Inflammatory macrophage (primary cell): ENCODE results near the gene MAGEC3.
"Not testable (repeated sequence)": the region's sequence is repeated elsewhere in the genome, so short reads cannot be mapped to it uniquely, and the experiment has no call there.

Experiments used
- DNase-seq, 2 donors: peaks; one replicate each; pipeline ENCODE4 v3.0.0-alpha.2; 2020 to 2022
- total RNA-seq, 18 experiments: gene quantifications; one replicate each; lab custom pipeline; 2026; ENCODE audit warnings: mixed read lengths in 6 of 18, inconsistent platforms in 2 of 18; lab: John Stamatoyannopoulos, UW

MAGEC3 gene
- total RNA-seq = 0 to 0.04 (median 0) reads per million in 18 experiments

GRCh38 chrX:141838016-141838415 lies at the start of gene MAGEC3:
Gene MAGEC3 (plus strand): TSS chrX:141838316. CDS start chrX:141838316, 0 bp downstream.
- DNase-seq = no peak

- no peak for DNase-seq
These were observed 46.3 kb upstream of the MAGEC3 start for GRCh38 chrX:141791856-141792255.

GRCh38 chrX:141811438-141811837 lies 26.7 kb upstream of the MAGEC3 start:
- no peak for DNase-seq

- no peak for DNase-seq
These were observed 23.8 kb upstream of the MAGEC3 start for GRCh38 chrX:141814213-141814857.

GRCh38 chrX:141815904-141816303 lies 22.2 kb upstream of the MAGEC3 start:
- no peak for DNase-seq

- DNase-seq = no peak
These were observed 5.9 kb upstream of the MAGEC3 start for GRCh38 chrX:141832247-141832646.

GRCh38 chrX:141839856-141840255 lies 1.7 kb downstream of the MAGEC3 start:
- no peak for DNase-seq

- no peak for DNase-seq
These were observed 19.4 kb downstream of the MAGEC3 start for GRCh38 chrX:141857479-141857878.

- DNase-seq = no peak
These were observed 41.5 kb downstream of the MAGEC3 start for GRCh38 chrX:141879616-141880015.

GRCh38 chrX:141888811-141889210 lies 50.7 kb downstream of the MAGEC3 start:
- not testable (repeated sequence) for DNase-seq

- no peak for DNase-seq
These were observed 56.6 kb downstream of the MAGEC3 start for GRCh38 chrX:141894733-141895132.

GRCh38 chrX:141897690-141898089 lies 59.6 kb downstream of the MAGEC3 start:
- DNase-seq = no peak

GRCh38 chrX:141902366-141902765 lies 64.2 kb downstream of the MAGEC3 start:
- DNase-seq = no peak

GRCh38 chrX:141903400-141904155 lies 65.5 kb downstream of the MAGEC3 start, which contains the start of gene MAGEC1:
Gene MAGEC1 (plus strand): TSS chrX:141903894. CDS start chrX:141905073, 1,179 bp downstream.
- no peak for DNase-seq

GRCh38 chrX:141904262-141904661 lies 66.1 kb downstream of the MAGEC3 start:
- DNase-seq = no peak

GRCh38 chrX:141917801-141918200 lies 79.7 kb downstream of the MAGEC3 start:
- no peak for DNase-seq

GRCh38 chrX:141924293-141924692 lies 86.2 kb downstream of the MAGEC3 start:
- DNase-seq = no peak

- DNase-seq = no peak
These were observed 90.3 kb downstream of the MAGEC3 start for GRCh38 chrX:141928432-141928831.

GRCh38 chrX:141934059-141934641 lies 96.0 kb downstream of the MAGEC3 start:
- DNase-seq = no peak

- DNase-seq = no peak
These were observed 97.5 kb downstream of the MAGEC3 start for GRCh38 chrX:141935645-141936044.

- DNase-seq = no peak
These were observed 98.0 kb downstream of the MAGEC3 start for GRCh38 chrX:141936080-141936479.

GRCh38 chrX:141941234-141941633 lies 103.1 kb downstream of the MAGEC3 start:
- DNase-seq = no peak

- DNase-seq = no peak
These were observed 107.3 kb downstream of the MAGEC3 start for GRCh38 chrX:141945426-141945825.

- no peak for DNase-seq
These were observed 109.2 kb downstream of the MAGEC3 start for GRCh38 chrX:141947350-141947749.
